Endothelial cell of hepatic sinusoid (primary cell): ENCODE results near the gene CUX1.
"Not testable (repeated sequence)": the region's sequence is repeated elsewhere in the genome, so short reads cannot be mapped to it uniquely, and the experiment has no call there.

Source experiments
- in situ Hi-C: cut with HindIII; loops from 2 replicates; pipeline ENCODE4 v1.10.0; 2017; ENCODE audit warnings: low sequenced_read_pairs

The CUX1 gene

DNA sequence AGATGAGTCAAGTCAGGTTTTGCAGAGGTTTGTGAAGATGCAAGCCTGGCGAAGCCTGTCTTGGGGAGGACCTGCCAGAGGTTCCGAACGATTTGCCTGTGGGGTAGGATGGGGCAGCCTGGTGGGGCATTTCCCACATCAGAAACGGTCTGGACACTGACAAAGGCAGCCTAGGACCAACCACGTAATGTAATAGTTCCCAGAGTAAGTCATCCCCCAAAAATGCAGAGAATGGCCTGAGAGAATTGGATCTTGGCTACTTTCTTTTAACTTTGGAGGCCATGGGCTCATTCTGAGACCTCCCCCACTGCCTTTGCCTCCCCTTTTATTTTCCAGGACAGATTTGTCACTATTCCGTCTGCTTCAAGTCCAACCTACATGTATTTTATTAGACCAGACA lies 300.3 kb downstream of the CUX1 start:
- in situ Hi-C loops, result no loop called here

DNA sequence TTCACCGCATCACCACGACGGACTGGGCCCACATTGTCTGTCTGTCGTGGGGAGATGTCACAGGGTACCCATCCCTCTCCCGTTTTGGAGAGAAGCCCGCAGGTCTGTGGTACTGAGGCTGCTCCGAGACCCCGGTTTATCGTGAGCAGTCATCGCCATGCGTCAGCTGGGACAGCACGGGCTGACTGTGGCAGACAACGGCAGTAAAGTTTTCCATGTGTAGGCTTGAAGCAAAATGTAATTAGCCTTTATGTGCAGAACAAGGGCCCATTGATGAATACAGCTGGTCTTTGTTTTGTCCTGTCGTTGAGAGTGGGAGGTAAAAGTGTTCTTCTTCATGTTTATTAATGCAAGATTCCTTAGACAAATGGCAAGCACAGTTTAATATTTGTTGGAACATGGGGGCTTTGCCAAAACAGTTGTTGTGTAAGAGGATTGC lies 301.8 kb downstream of the CUX1 start:
- in situ Hi-C loops, result no loop called here

DNA sequence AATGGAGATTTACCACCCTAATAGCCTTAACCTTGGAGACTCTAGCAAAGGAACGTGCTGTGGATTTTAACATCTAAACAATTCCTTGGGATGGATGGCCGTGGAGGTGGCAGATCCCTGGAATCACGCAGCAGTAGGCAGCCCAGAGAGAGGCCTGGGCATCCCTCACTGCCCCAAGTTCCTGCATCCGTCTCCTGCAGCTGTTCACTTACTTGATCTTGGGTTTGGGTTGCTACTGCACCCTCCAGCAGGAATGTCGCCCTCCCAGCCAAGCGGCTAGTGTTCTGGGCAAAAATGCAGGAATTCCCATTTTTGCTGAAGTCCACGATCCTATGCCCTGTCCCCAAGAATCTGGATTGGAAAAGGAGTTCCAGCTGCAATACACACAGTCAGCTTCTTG lies 302.5 kb downstream of the CUX1 start:
- in situ Hi-C loops, result no loop called here

DNA sequence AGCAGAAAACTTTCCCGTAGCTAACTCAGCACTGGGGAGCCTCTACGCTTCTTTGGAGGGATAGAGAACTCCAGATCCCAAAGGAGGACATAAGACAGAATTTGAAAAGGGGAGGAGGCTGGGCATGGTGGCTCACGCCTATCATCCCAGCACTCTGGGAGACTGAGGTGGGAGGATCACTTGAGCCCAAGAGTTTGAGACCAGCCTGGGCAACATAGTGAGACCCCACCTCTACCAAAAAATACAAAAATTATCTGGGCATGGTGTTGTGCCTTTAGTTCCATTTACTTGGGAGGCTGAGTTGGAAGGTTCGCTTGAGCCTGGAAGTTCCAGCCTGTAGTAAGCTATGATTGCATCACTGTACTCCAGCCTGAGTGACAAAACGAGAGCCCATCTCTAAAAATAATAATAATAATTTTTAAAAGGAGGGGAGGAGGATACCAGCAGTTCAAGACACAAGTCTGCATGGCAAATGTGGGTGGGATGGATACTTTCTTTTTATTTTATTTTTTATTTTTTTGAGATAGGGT lies 303.3 kb downstream of the CUX1 start:
- in situ Hi-C loops, result no loop called here

DNA sequence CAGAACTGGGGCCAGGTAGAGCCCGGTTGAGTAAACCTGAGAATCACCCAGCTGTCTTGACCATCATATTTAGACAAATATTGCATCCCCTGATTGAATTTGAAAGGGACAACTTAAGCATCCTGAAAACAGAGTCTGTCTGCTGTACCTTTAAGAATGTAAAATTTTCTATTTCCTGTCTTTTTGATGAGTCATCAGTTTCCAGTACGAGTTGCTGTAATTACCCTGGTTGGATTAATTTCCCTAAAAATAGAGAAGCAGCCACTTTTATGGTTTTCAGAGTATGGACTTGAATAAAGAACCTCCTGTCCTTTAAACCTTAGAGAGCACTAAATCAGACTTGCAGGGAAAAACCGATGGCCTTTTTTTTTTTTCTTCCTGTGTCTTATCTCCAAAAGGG lies 304.6 kb downstream of the CUX1 start:
- in situ Hi-C loops, result no loop called here

DNA sequence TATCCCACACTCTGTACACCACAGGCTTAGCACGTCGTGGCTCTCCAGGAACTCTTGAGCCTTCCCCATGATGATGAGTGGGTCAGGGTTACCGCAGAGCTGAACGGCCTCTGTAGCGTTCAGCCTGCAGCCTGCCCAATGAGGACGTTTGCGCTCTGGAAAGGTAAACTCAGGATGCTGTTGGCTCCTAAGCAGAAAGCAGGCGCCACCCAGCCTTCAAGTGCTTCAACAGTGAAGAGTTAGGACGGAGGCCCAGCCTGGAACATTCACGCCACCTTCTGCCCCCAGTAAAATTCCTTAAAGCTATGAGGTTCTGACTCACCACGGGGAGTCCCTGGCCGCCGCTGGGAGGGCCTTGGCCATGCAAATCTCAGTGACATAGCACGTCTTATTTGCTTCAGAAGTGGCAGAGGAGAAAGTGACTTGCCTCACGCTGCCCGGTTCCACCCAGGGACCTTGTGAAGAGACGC lies 307.7 kb downstream of the CUX1 start:
- in situ Hi-C loops, result no loop called here

DNA sequence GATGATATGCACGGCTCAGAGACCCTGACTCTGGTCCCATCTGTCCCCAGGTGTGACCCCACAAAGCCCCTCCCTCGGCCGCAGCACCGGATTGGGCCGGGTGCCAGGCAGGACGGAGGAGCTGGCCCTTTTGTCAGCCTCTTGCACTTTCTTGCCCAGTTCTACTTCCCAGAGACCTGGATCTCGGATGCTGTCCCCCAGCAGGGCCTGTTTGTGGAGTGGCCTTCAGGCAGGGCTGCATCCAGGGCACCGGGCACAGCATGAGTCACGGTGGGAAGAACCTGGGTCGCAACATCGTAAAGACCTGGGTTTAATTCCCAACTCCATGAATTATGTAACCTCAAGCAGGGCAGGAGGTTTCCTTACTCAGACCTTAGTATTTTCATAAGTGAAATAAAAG lies 310.9 kb downstream of the CUX1 start:
- in situ Hi-C loops, result no loop called here

DNA sequence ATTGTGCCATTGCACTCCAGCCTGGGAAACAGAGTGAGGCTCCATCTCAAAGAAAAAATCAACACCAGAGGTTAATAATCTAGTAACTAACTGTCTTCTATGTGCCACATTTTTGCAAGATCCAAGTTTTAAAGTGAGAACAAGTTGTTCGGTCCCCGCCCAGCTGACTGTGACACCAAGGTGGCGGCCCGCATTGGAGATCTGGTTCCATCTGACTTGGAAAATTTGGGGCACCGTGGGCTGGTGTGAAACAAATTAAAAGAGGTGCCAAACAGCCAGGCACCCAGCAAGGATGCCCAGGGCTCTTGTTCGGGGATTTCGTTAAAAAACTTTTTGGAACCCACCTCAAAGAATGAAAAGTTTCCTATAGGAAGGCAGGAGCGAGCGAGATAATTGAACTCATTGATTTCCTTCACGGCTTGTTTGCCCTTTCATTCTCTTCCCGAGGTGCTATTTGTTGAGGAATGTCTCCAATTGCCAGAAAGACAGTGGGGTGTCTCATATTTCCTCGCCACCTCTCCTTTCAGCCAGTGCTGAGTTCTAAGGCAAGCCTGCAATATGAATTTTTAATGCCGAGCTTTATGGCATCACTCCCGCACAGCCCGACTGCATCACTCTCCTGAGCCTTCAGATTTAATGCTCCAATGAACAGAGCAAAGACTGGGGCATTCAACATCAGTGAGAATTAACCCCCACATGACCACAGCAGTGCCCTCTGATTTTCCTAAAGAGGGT lies 312.4 kb downstream of the CUX1 start:
- in situ Hi-C loops, result no loop called here

DNA sequence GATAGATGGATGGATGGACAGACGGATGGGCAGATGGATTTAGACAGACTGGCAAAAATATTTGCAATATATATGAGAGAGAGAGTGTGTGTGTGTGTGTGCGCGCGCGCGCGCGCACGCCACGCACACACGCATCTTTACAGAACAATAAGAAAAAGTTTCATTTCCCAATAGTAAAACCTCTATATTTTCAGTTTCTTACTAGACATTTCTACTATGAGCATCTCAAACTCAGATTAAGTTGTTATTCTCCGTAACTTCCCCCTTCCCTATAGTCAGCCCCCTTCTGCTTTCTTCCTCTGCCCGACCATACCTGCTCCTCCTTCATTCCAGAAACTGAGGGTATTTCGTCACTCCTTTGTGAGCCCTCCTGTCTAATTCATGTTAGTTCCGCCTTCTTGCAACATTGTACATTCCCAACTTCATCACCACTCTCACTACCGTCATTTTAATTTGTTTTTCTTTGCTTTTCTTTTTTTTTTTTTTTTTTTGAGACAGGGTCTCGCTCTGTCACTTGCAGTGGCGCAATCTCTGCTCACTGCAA lies 314.9 kb downstream of the CUX1 start:
- in situ Hi-C loops, result no loop called here

DNA sequence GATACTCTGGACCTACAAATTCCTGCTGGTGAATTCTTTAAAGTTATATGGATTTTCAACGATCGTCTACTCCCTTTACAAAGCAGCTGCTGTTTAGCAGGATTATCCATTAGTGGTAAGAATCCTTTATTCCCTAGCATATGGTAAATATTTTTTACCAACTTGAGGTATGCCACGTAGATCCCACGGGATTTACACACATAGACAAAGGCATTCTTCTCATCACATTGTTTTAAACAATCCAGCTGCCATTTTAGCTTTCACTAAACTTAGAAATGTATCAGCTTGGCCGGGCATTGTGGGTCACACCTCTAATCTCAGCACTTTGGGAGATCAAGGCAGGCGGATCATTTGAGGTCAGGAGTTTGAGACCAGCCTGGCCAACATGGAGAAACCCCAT lies 321.2 kb downstream of the CUX1 start:
- in situ Hi-C loops, result loop anchor here (5.0 kb wide), 1 partner anchor 91 kb away; no protein-coding TSS in a partner anchor

DNA sequence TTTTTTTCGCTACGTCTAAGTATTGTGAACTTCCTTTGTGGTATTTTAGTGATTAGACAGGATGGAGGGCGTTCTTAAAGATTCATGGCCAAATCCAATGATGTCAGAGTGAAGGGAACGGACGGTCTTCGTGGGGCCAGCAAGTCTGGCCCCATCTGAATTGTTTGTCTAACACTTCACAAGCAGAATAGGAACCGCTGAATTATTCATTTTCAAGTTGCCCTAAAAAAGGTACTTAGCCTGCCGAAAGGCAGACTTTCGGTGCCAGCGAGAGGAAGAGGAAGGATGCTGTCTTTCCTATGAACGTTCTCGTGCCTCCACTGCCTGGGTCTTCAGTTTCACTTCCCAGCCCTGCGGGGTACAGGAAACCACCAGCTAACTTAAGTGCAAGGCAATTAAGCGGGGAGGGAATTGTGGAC lies 323.5 kb downstream of the CUX1 start:
- in situ Hi-C loops, result no loop called here

DNA sequence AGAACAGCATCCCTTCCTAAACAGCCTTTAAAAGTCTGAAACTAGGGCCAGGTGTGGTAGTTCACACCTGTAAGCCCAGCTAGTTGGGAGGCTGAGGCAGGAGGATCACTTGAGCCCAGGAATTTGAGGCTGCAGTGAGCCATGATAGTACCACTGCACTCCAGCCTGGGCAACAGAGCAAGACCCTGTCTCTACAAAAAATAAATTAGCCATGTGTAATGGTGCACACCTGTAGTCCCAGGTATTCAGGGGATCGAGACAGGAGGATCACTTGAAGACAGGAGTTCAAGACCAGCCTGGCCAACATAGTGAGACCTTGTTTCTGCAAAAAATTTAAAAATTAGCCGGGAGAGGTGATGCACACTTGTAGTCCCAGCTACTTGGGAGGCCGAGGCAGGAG lies 325.0 kb downstream of the CUX1 start:
- in situ Hi-C loops, result not testable (repeated sequence)

DNA sequence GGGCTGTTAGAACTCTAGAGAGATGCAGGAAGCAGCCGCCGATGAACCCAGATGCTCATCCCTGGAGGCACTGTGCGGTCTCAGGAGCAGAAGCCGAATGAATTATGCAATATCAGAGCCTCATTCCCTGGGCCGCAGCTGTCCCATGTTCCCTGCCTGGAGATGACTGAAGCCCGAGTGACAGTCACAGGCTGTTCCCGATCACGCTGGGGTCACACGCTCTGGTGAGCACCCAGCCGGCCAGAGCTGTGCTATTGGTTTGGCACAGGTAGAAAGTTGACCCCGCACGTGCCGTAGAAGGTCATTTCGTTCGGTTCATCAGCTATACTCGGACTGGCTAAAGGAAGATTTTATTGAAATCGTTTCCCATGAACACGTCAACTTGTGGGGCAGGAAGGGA lies 328.7 kb downstream of the CUX1 start:
- in situ Hi-C loops, result no loop called here

DNA sequence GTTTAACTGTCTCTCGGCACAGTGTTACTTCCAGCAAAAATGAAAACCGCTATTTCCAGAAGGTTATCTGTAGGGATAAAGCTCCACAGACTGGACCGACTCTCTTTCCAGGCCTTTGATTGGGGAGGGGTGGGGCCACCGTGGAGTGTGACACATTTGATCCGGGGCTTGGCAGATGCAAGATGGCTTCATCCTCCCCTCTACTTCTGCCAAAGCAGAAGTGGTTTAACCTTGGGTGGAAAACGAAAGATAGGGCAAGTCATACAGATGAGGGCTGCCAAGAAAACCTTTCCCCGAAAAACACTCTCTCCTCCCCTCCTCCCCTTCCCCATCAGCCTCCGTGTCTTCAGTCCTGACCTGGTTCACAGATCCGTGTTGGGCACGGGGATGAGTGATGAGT lies 329.6 kb downstream of the CUX1 start:
- in situ Hi-C loops, result no loop called here

DNA sequence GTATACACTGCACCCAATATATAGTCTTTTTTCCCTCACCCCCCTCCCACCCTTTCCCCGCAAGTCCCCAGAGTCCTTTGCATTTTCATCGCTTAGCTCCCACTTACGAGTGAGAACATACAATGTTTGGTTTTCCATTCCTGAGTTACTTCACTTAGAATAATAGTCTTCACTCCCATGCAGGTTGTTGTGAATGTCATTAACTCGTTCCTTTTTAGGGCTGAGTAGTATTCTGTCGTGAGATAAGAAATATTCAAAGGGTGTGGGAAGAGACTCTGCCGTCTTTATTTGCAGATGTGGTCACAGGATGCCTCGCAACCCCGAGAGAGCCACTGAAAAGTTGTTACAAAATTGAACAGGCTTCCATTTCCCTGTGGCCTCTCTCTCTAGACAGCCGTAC lies 331.4 kb downstream of the CUX1 start:
- in situ Hi-C loops, result no loop called here

DNA sequence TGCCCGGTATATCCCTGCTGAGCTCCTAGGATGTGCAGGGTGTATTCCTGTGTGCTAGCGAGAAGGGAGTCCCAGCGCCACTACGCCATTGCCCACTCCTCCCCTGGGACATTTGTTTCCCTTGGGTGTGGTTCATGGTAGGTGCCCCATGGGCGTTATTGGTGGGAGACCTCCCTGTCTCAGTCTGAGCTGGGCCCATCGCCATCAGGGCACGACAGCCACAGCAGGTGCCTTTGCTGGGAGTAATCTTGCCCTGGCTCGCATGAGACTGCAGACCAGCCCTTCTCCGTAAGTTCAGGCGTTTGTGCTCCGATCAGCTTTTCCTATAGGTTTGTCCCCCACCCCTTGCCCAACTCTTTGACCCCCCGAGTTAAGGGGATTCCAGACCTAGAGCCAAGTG lies 332.0 kb downstream of the CUX1 start:
- in situ Hi-C loops, result no loop called here

DNA sequence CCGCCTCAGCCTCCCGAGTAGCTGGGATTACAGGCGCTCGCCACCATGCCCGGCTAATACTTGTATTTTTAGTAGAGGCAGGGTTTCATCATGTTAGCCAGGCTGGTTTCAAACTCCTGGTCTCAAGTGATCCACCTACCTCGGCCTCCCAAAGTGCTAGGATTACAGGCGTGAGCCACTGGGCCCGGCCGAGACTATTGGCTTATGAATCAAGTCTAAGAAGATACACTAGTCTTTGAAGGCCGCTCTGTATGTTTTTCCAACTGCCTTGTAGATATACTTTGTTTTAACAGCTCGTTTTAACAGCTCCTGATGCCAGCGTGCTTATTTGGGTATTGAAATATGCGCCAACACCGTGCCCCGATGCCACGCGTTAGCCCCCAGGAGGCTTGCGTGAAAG lies 332.8 kb downstream of the CUX1 start:
- in situ Hi-C loops, result no loop called here

DNA sequence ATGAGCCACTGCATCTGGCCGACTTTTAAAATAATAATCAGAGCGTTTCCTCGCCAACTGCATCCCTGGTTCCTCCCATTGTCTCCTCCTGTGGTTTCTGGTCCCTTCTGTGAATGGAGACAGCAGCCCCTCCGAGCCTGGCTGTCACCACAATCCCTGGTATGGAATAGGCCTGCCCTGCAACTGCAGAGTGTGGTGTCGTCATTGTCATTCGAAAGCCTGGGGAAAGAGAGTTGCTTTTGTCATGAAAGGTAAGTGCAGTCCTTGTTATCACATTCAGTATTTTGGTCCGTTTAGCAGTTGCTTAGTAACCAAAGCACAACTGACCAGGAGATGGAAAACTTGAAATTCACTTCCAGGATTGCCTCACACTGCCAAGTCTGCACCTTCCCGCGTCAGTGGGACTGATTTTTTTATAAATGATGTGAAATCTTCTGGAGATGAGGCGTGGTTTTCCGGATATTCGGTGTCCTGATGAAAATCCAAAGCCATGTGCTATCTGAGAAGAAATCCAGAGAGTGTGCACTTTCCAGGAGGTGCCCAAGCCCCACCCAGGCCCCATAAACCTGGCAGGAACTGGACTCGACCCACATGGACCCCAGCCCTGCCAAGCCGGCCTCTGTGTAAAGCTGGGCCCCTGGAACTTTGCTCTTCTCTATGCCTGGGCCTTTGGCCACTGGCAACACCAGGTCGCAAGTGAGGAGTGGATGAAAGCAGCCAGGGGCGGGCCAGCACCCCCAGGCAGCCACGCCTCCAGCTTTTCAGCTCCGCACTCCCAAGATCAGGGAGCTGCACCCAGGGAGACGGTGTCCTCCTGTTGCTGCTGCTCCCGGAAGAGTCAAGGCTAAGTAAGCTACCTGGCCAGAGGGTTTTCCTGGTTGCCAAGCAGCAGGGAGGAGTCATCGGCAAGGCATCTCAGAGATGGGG lies 335.5 kb downstream of the CUX1 start:
- in situ Hi-C loops, result no loop called here

DNA sequence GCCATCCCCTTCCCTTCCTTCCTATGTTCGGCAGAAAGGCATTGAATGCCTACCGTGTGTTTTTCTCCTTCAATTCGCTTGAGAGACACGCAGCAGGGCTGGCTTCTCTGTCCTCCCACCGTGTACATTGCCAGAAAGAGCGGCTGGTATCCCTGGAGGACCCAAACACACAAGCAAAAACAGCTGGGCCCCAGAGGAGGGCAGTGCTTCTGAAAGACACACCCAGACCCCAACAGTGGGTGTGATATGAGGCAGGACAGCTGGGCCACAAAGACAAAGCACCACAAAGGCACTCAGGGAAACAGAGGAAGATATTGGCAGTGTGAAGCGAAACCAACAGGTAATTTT lies 336.1 kb downstream of the CUX1 start:
- in situ Hi-C loops, result no loop called here

DNA sequence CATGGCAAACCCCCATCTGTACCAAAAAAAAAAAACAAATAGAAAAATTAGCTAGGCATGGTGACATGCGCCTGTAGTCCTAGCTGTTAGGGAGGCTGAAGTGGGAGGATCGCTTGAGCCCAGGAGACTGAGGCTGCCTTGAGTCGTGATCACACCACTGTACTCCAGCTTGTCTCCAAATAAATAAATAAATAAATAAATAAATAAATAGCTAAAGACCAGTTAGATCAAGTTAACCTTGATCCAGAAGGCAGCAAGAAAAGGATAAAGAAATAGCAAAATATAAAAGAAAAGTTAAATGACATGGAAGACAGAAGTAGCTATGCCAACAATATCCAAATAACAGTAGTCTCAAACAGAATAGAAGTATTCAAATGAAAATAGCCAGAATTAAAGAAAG lies 337.0 kb downstream of the CUX1 start:
- in situ Hi-C loops, result no loop called here

DNA sequence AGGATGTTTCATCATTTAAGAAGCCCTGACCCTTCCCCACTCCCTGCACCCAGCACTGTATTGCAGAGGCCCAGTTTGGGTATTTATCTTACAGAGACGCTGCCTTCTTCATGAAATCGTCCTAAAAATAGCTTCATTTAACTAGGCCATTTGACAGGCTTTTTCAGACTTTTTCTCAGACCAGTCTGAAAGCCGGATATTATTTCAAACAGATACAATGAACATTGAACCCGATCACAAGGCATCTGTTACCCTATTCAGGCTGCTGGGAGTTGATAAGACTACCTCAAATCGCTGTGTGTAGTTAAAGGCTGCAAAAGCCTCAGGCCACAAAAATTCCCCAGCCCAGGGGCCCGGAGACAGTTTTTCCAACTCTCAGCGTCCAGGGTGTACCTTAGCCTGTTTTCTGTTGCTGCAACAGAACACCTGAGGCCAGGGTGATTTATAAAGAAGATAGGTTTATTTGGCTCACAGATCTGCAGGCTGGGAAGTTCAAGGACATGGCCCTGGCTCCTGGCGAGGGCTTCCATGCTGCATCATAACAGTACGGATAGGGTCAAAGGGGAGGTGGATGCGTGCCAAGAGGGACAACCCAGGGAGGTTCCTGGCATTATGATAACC lies 338.5 kb downstream of the CUX1 start:
- in situ Hi-C loops, result no loop called here
